ENCODE data around the gene HHAT.

The HHAT gene

GRCh38 chr1:210605099-210605498 is 276.4 kb downstream of the HHAT start:
- Histone ChIP-seq H3K4me3 (ENCODE audit: low read length in 2 of 2) (no peak overlapping the region), H3K4me2 (ENCODE audit: insufficient read depth, low read length, poor library complexity, severe bottlenecking) (no peak overlapping the region), H4K8ac (ENCODE audit: low read depth, low read length) (no peak overlapping the region), H2BK120ac (ENCODE audit: low read depth, low read length) (no peak overlapping the region), H3K79me1 (ENCODE audit: low read depth, low read length) (no peaks in the 10 kb centered on the region), H2AFZ (ENCODE audit: low read length) (no peak overlapping the region), H3K9me3 (replicated peaks in 1 of 2; ENCODE audit: control insufficient read depth in 2 of 2, insufficient read depth in 1 of 2, low read depth in 1 of 2, low read length in 2 of 2) (no peaks in the 10 kb centered on the region), H2BK5ac (ENCODE audit: low read length) (no peak overlapping the region), H2BK15ac (ENCODE audit: low read length) (no peak overlapping the region), H2AK5ac (ENCODE audit: low read depth, low read length) (no peak overlapping the region), H3K9ac (ENCODE audit: low read depth, low read length, poor library complexity) (no peak overlapping the region), H3K36me3 (replicated peaks in 1 of 2; ENCODE audit: control insufficient read depth in 2 of 2, insufficient read depth in 2 of 2, low read length in 2 of 2) (no peaks in the 10 kb centered on the region), H3K23ac (ENCODE audit: low read depth, low read length, poor library complexity) (no peak overlapping the region), H3K4ac (ENCODE audit: low read length) (no peak overlapping the region), H3K27me3 (ENCODE audit: control insufficient read depth in 3 of 3, insufficient read depth in 3 of 3, low read depth in 1 of 3, low read length in 3 of 3) (no peaks in the 10 kb centered on the region), H3K27ac (replicated peaks; ENCODE audit: low read length) (no peak overlapping the region), H3K14ac (ENCODE audit: low read length) (no peak overlapping the region), H2BK12ac (ENCODE audit: low read length) (no peak overlapping the region), H4K91ac (ENCODE audit: low read depth, low read length, poor library complexity) (no peak overlapping the region), H3K4me1 (ENCODE audit: control insufficient read depth in 2 of 2, insufficient read depth in 1 of 2, low read depth in 1 of 2, low read length in 2 of 2) (peaks cover 1 to 9% of the 10 kb centered on the region in 2 donors), H3K18ac (ENCODE audit: low read length) (no peak overlapping the region)
- no CpG with 5 or more reads among the region's 2 CpGs for WGBS, 2 donors (ENCODE audit: extremely low coverage in 2 of 2, insufficient read length in 2 of 2, insufficient replicate concordance in 1 of 2)
- no peak for DNase-seq (ENCODE audit: low spot score)

- Histone ChIP-seq H3K36me3 (replicated peaks in 1 of 2; ENCODE audit: control insufficient read depth in 2 of 2, insufficient read depth in 2 of 2, low read length in 2 of 2) (no peaks in the 10 kb centered on the region), H2BK15ac (ENCODE audit: low read length) (no peak overlapping the region), H4K91ac (ENCODE audit: low read depth, low read length, poor library complexity) (no peak overlapping the region), H3K14ac (ENCODE audit: low read length) (no peak overlapping the region), H2AFZ (ENCODE audit: low read length) (no peak overlapping the region), H4K8ac (ENCODE audit: low read depth, low read length) (no peak overlapping the region), H3K79me1 (ENCODE audit: low read depth, low read length) (no peaks in the 10 kb centered on the region), H2AK5ac (ENCODE audit: low read depth, low read length) (no peak overlapping the region), H3K9ac (ENCODE audit: low read depth, low read length, poor library complexity) (no peak overlapping the region), H3K23ac (ENCODE audit: low read depth, low read length, poor library complexity) (no peak overlapping the region), H2BK5ac (ENCODE audit: low read length) (no peak overlapping the region), H3K27ac (replicated peaks; ENCODE audit: low read length) (no peak overlapping the region), H3K4me1 (ENCODE audit: control insufficient read depth in 2 of 2, insufficient read depth in 1 of 2, low read depth in 1 of 2, low read length in 2 of 2) (no peaks in the 10 kb centered on the region), H3K27me3 (ENCODE audit: control insufficient read depth in 3 of 3, insufficient read depth in 3 of 3, low read depth in 1 of 3, low read length in 3 of 3) (no peaks in the 10 kb centered on the region), H3K4ac (ENCODE audit: low read length) (no peak overlapping the region), H3K18ac (ENCODE audit: low read length) (no peak overlapping the region), H3K4me2 (ENCODE audit: insufficient read depth, low read length, poor library complexity, severe bottlenecking) (no peak overlapping the region), H2BK12ac (ENCODE audit: low read length) (no peak overlapping the region), H3K9me3 (replicated peaks in 1 of 2; ENCODE audit: control insufficient read depth in 2 of 2, insufficient read depth in 1 of 2, low read depth in 1 of 2, low read length in 2 of 2) (no peaks in the 10 kb centered on the region), H2BK120ac (ENCODE audit: low read depth, low read length) (no peak overlapping the region), H3K4me3 (ENCODE audit: low read length in 2 of 2) (no peak overlapping the region)
- DNase-seq (ENCODE audit: low spot score), result no peak
- no CpG with 5 or more reads among the region's 3 CpGs for WGBS, 2 donors (ENCODE audit: extremely low coverage in 2 of 2, insufficient read length in 2 of 2, insufficient replicate concordance in 1 of 2)
Observed at GRCh38 chr1:210607361-210607760, 278.7 kb downstream of the HHAT start.

- no peak overlapping the region for H3K14ac ChIP-seq (ENCODE audit: low read length)
- H3K27ac ChIP-seq (replicated peaks; ENCODE audit: low read length), result no peak overlapping the region
- H4K91ac ChIP-seq (ENCODE audit: low read depth, low read length, poor library complexity), result no peak overlapping the region
- DNase-seq (ENCODE audit: low spot score), result no peak
- no peak overlapping the region for H2AFZ ChIP-seq (ENCODE audit: low read length)
- no peak overlapping the region for H3K4ac ChIP-seq (ENCODE audit: low read length)
- H2BK15ac ChIP-seq (ENCODE audit: low read length), result no peak overlapping the region
- no peaks in the 10 kb centered on the region for H3K27me3 ChIP-seq (ENCODE audit: control insufficient read depth in 3 of 3, insufficient read depth in 3 of 3, low read depth in 1 of 3, low read length in 3 of 3)
- H2BK5ac ChIP-seq (ENCODE audit: low read length), result no peak overlapping the region
- H3K9me3 ChIP-seq (replicated peaks in 1 of 2; ENCODE audit: control insufficient read depth in 2 of 2, insufficient read depth in 1 of 2, low read depth in 1 of 2, low read length in 2 of 2), result no peaks in the 10 kb centered on the region
- H3K4me2 ChIP-seq (ENCODE audit: insufficient read depth, low read length, poor library complexity, severe bottlenecking), result no peak overlapping the region
- H4K8ac ChIP-seq (ENCODE audit: low read depth, low read length), result no peak overlapping the region
- no peak overlapping the region for H3K18ac ChIP-seq (ENCODE audit: low read length)
- no CpG with 5 or more reads among the region's 5 CpGs for WGBS, 2 donors (ENCODE audit: extremely low coverage in 2 of 2, insufficient read length in 2 of 2, insufficient replicate concordance in 1 of 2)
- no peak overlapping the region for H3K9ac ChIP-seq (ENCODE audit: low read depth, low read length, poor library complexity)
- no peaks in the 10 kb centered on the region for H3K36me3 ChIP-seq (replicated peaks in 1 of 2; ENCODE audit: control insufficient read depth in 2 of 2, insufficient read depth in 2 of 2, low read length in 2 of 2)
- no peak overlapping the region for H2AK5ac ChIP-seq (ENCODE audit: low read depth, low read length)
- no peaks in the 10 kb centered on the region for H3K4me1 ChIP-seq (ENCODE audit: control insufficient read depth in 2 of 2, insufficient read depth in 1 of 2, low read depth in 1 of 2, low read length in 2 of 2)
- H2BK12ac ChIP-seq (ENCODE audit: low read length), result no peak overlapping the region
- H2BK120ac ChIP-seq (ENCODE audit: low read depth, low read length), result no peak overlapping the region
- H3K79me1 ChIP-seq (ENCODE audit: low read depth, low read length), result no peaks in the 10 kb centered on the region
- no peak overlapping the region for H3K4me3 ChIP-seq (ENCODE audit: low read length in 2 of 2)
- no peak overlapping the region for H3K23ac ChIP-seq (ENCODE audit: low read depth, low read length, poor library complexity)
Observed at GRCh38 chr1:210608767-210609166, 280.1 kb downstream of the HHAT start.

GRCh38 chr1:210616356-210616755 is 287.7 kb downstream of the HHAT start:
- Histone ChIP-seq H2AK5ac (ENCODE audit: low read depth, low read length) (no peak overlapping the region), H3K4me1 (ENCODE audit: control insufficient read depth in 2 of 2, insufficient read depth in 1 of 2, low read depth in 1 of 2, low read length in 2 of 2) (peaks cover 0 to 2% of the 10 kb centered on the region in 2 donors), H2BK120ac (ENCODE audit: low read depth, low read length) (no peak overlapping the region), H3K14ac (ENCODE audit: low read length) (no peak overlapping the region), H2BK12ac (ENCODE audit: low read length) (no peak overlapping the region), H3K23ac (ENCODE audit: low read depth, low read length, poor library complexity) (no peak overlapping the region), H3K27me3 (ENCODE audit: control insufficient read depth in 3 of 3, insufficient read depth in 3 of 3, low read depth in 1 of 3, low read length in 3 of 3) (no peaks in the 10 kb centered on the region), H4K8ac (ENCODE audit: low read depth, low read length) (no peak overlapping the region), H3K18ac (ENCODE audit: low read length) (no peak overlapping the region), H2BK5ac (ENCODE audit: low read length) (no peak overlapping the region), H3K4me3 (ENCODE audit: low read length in 2 of 2) (no peak overlapping the region), H3K4ac (ENCODE audit: low read length) (no peak overlapping the region), H4K91ac (ENCODE audit: low read depth, low read length, poor library complexity) (no peak overlapping the region), H3K79me1 (ENCODE audit: low read depth, low read length) (no peaks in the 10 kb centered on the region), H2BK15ac (ENCODE audit: low read length) (no peak overlapping the region), H3K9me3 (replicated peaks in 1 of 2; ENCODE audit: control insufficient read depth in 2 of 2, insufficient read depth in 1 of 2, low read depth in 1 of 2, low read length in 2 of 2) (no peaks in the 10 kb centered on the region), H3K4me2 (ENCODE audit: insufficient read depth, low read length, poor library complexity, severe bottlenecking) (no peak overlapping the region), H3K36me3 (replicated peaks in 1 of 2; ENCODE audit: control insufficient read depth in 2 of 2, insufficient read depth in 2 of 2, low read length in 2 of 2) (no peaks in the 10 kb centered on the region), H3K27ac (replicated peaks; ENCODE audit: low read length) (no peak overlapping the region), H2AFZ (ENCODE audit: low read length) (no peak overlapping the region), H3K9ac (ENCODE audit: low read depth, low read length, poor library complexity) (no peak overlapping the region)
- DNase-seq (ENCODE audit: low spot score), result no peak
- no CpG with 5 or more reads among the region's 4 CpGs for WGBS, 2 donors (ENCODE audit: extremely low coverage in 2 of 2, insufficient read length in 2 of 2, insufficient replicate concordance in 1 of 2)
